MG63 (cell line): ENCODE measurements around the gene HID1. TPM values are rescaled to one million over a fixed set of nuclear protein-coding genes. Genes with fewer than 3 reads are reported as not detected.

ENCODE experiments used
- DNase-seq: peaks from one replicate; pipeline ENCODE4 v3.0.0-alpha.2; 2020
- H3K27me3 ChIP-seq: fragments of 250-450 bp; sonication (Bioruptor Pico); 2 replicates; pipeline ENCODE4 v1.5.1; 2020; ENCODE audit warnings: mild to moderate bottlenecking, moderate library complexity
- H3K36me3 ChIP-seq: fragments of 250-450 bp; sonication (Bioruptor Pico); 2 replicates; pipeline ENCODE4 v1.5.1; 2020; ENCODE audit warnings: mild to moderate bottlenecking, moderate library complexity
- H3K4me3 ChIP-seq: fragments of 250-450 bp; sonication (Bioruptor Pico); 2 replicates; pipeline ENCODE4 v1.5.1; 2020; ENCODE audit warnings: mild to moderate bottlenecking, moderate library complexity
- H3K9me3 ChIP-seq: fragments of 250-450 bp; sonication (Bioruptor Pico); 2 replicates; pipeline ENCODE4 v1.5.1; 2020; ENCODE audit warnings: mild to moderate bottlenecking, moderate library complexity
- total RNA-seq: library from RNA; depleted of rRNA; stranded (reverse); fragments of >200 nt; shearing (Covaris generic); gene quantifications from 2 replicates; pipeline ENCODE4 v1.2.3, GENCODE V29; 2014; ENCODE audit warnings: low replicate concordance

HID1 gene
- total RNA-seq, 1 experiment from 2014 or later = not detected

DNA sequence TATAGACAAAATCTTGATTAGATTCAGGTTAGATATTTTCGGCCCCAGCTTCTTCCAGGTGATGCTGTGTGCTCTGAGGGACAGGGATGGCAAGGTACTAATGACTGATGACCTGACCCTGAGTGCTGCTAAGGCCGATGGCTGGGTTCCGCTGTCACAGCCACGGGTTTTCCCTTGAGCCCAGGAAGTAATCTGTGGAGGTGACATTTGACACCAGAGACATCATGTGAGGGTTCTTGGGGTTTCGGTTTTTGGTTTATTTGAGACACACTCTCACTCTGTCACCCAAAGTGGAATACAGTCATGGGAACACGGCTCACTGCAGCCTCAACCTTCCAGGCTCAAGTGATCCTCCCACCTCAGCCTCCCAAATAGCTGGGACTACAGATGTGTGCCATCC, 27.0 kb downstream of the HID1 start:
- Histone ChIP-seq H3K4me3 (no peak overlapping the region), H3K27me3 (peaks cover 48% of the 10 kb centered on the region), H3K36me3 (no peaks in the 10 kb centered on the region), H3K9me3 (no peaks in the 10 kb centered on the region)
- DNase-seq = no peak

DNA sequence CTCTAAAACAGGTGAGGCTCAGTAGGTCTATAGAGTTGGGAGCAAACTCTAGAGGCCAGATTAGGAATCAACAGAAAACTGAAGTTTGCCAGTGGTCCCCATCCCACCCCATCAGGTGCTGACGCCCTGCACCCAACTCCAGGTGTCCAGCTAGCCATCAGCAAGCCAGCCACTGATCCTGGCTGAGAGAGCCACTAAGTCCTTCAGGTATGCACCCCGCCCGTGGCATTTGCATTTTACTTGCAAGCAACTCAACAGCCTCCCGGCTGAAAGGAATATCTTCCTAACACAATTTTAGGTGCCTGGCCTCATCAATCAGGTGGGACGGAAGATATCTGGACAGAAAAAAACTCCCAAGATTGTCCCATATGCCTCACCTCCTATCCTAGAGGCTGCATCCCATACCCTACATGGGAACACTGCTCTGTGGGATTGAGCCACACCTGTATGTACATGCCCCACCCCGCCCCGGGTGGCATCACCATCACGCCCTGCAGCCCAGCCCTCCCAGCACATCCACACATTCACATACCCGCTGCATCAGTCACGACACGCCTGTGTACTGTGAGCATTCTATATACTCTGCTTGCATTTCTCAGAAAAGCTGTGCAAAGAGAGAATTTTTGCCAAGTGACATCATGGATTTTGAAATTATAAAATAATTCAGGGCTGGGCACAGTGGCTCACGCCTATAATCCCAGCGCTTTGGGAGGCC, 28.6 kb downstream of the HID1 start:
- no peaks in the 10 kb centered on the region for H3K36me3 ChIP-seq
- H3K27me3 ChIP-seq = peaks cover 54% of the 10 kb centered on the region
- no peak overlapping the region for H3K4me3 ChIP-seq
- H3K9me3 ChIP-seq = no peaks in the 10 kb centered on the region
- no peak for DNase-seq

DNA sequence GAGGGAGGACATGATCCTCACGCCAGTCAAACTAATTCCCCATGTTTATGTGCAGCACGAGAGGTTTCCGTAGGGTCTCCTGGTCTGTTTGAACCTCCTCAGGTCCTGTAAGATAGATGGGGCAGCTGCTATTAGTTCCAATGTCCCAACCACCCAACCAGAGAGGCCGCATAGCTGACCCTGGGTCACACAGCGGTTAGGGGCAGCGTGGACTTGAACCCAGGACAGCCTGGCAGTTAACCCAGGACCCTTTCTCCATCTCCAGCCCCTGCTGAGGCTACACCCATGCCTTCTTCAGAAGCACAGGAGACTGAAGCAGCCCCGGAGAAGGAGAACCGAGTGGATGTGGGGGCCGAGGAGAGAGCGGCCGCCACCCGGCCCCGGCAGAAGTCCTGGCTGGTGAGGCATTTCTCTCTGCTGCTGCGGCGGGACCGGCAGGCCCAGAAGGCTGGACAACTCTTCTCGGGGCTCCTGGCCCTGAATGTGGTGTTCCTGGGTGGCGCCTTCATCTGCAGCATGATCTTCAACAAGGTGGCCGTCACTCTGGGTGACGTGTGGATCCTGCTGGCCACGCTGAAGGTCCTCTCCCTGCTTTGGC, 31.3 kb downstream of the HID1 start:
- Histone ChIP-seq H3K9me3 (no peaks in the 10 kb centered on the region), H3K27me3 (peaks cover 69% of the 10 kb centered on the region)
- DNase-seq = no peak

DNA sequence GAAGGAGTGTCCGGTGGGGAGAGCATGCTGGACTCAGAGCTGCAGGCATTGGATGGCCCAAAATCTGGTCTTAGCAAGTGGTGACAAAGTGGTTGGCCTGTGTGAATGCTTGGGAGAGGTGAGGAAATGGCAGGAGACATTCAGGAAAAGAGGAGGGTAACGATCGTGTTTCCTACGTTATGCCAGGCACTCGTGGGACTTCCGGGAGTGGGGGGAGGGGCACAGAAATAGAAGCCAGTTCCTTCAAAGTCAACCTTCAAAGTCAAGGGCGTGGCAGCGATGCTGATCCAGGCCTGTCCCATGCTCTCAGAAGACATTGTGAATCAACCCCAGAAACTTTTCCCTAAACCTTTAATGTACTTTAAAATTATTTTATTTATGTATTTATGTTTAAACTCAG, 33.0 kb downstream of the HID1 start:
- no peak for DNase-seq
- no peaks in the 10 kb centered on the region for H3K36me3 ChIP-seq
- no peaks in the 10 kb centered on the region for H3K9me3 ChIP-seq
- H3K27me3 ChIP-seq = peaks cover 64% of the 10 kb centered on the region
- no peak overlapping the region for H3K4me3 ChIP-seq

More for the DNA sequence above, 31.3 kb downstream of the HID1 start:
- Histone ChIP-seq H3K36me3 (no peaks in the 10 kb centered on the region), H3K4me3 (no peak overlapping the region)

DNA sequence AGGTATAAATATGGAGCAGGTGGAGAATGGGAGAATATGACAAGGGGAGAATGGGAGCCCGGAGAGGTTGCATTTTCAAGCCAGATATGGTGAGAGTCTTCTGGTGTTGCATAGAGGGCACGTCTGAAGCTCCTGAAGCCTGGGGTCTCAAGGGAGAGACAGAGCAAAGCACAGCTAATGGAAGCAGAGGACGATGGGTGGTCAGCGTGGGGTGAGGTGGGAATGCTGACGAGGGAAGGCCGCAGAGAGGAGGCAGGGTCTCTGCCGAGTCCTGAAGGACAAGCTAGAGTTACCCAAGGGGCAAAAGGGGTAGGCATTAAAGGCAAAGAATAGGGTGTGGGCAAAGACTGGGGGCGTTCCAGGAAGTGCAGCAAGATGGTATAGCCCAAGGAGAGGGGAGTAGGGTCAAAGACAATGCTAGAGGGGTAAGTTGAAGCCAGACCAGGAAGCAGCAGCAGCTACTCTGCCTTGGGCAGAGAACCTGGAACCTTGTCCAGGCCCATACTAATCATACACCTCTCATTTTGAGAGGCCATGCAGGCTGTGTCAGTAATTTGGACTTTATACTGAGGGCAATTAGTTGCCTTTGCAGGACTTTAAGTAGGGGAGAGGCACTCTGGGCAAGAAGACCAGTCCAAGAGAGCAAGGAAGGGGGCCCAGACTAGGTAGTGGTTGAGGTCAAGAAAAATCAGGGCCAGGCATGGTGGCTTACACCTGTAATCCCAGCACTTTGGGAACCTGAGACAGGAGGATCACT, 34.2 kb downstream of the HID1 start:
- DNase-seq = no peak
- Histone ChIP-seq H3K4me3 (no peak overlapping the region), H3K36me3 (no peaks in the 10 kb centered on the region), H3K9me3 (no peaks in the 10 kb centered on the region), H3K27me3 (peaks cover 55% of the 10 kb centered on the region)

DNA sequence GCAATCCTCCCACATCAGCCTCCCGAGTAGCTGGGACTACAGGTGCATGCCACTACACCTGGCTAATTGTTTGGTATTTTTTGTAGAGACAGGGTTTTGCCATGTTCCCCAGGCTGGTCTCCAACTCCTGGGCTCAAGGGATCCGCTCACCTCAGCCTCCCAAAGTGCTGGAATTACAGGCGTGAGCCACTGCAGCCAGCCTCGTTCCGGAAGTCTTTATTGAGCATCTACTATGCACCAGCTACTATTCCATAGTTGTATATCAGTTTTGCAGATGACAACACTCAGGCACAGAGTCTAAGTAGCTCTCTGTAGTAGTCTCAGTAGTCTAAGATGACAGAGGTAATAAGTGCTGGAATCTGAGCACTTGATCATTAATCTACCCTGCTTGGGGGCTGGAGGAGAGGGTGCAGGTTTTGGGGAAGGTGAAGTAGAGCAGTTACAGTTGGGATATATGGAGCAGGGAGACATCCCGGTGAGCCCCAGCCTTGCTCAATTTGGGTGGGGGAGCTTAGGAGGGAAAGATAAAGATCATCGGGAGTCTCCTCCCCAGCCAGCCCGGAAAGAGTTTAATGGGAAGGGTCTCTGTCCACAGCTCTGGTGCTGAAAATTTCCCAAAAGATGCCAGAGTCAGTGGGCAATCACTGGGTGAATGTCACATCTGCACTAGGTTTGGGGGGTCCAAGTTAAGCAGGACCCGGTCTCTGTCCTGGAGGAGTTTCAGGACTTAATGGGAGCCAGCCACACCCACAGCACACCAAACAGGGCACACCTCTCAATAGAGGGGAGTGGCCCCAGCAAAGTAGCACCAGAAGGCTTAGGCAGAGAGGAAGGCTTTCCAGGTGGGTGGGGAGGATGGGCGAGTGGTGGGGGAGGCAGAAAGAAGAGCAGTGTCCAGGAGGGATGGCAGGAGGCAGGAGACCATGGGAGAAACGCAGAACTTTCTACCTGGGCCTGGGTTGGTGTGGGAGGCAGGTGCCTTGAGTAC, 35.2 kb downstream of the HID1 start:
- H3K27me3 ChIP-seq = peaks cover 45% of the 10 kb centered on the region
- H3K9me3 ChIP-seq = no peaks in the 10 kb centered on the region
- no peak for DNase-seq
- H3K4me3 ChIP-seq = no peak overlapping the region
- no peaks in the 10 kb centered on the region for H3K36me3 ChIP-seq

GRCh38 chr17:74936470-74936799, 36.1 kb downstream of the HID1 start:
- DNase-seq = no peak
- Histone ChIP-seq H3K4me3 (no peak overlapping the region), H3K9me3 (no peaks in the 10 kb centered on the region), H3K36me3 (no peaks in the 10 kb centered on the region), H3K27me3 (peaks cover 40% of the 10 kb centered on the region)

DNA sequence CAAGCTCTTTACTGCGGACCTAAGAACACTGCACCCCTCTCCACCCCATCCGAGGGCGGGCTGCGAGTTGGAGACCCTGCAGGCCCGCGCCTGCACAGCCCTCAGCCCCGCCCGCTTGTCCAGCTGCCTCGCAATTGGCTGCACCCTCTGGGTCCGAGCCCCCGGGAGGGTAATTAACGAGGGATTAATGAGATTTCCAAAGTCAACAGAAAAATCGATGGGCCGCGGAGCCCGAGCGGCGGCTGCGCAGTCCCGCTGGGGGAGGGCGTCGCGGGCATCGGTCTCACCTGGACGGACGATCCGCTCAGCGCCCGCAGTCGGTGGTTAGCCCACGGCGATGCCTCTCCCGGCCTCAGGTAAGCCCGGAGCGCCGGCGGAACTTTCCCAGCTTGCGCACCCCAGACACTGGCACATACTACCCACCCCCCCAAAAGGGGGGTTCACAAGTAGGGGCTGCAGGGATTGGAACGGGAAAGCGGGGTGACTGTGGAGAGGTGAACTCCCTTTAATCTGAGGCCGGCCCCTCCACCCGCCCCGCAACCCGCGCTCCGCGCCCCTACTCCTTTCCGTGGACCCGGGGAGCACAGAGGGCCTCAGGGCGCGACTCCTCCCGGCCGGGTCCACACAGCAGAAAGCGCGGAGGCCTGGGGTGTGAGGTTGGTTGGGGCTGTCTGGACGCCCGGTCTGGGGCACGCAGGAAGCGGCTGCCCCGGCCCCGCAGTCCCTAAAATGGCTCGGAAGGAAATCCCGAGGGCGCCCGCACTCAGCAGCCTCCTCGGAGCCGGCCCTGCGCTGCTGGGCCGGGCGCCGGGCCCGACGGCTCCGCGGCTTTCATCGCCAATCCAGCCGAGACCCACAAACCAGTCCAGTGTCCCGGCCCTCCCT, 36.7 kb downstream of the HID1 start, which contains the start of gene OTOP3:
TSS of gene OTOP3 (plus strand) at position 314 of the 885 bp plus-strand sequence. CDS start at position 338, 24 bp downstream.
- no peak for DNase-seq
- Histone ChIP-seq H3K27me3 (peaks cover 40% of the 10 kb centered on the region), H3K4me3 (no peak within 1 kb of the TSS), H3K9me3 (no peaks in the 10 kb centered on the region), H3K36me3 (no peaks in the 10 kb centered on the region)

DNA sequence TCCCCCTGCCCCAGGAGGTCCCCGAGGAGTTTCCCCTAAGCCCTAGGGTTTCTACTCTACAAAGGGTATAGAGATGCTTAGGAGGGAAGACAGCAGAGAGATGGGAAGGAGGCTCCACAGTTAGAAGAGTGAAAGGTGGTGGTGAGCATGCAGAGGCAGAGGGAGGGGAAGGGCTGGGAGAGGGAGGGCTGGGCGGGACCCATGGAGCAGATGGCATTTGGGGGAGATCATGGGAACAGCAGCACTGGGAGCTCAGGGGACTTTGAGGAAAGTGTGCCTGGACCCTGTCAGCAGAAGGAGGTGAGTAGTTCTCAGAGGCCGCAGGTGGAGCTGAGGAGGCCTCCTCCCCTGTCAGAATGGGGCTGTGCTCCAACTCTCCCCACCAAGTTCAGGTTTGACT, 37.5 kb downstream of the HID1 start:
- H3K27me3 ChIP-seq = peaks cover 40% of the 10 kb centered on the region
- DNase-seq = no peak
- no peaks in the 10 kb centered on the region for H3K36me3 ChIP-seq
- H3K4me3 ChIP-seq = no peak overlapping the region
- H3K9me3 ChIP-seq = no peaks in the 10 kb centered on the region

DNA sequence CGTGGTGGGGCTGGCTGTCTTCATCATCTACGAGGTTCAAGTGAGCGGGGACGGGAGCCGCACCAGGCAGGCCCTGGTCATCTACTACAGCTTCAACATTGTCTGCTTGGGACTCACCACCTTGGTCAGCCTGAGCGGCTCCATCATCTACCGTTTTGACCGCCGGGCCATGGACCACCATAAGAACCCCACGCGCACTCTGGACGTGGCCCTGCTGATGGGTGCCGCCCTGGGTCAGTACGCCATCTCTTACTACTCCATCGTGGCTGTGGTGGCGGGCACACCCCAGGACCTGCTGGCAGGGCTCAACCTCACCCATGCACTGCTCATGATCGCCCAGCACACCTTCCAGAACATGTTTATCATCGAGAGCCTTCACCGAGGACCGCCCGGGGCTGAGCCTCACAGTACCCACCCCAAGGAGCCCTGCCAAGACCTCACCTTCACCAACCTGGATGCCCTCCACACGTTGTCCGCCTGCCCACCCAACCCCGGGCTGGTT, 42.0 kb downstream of the HID1 start:
- Histone ChIP-seq H3K4me3 (no peak overlapping the region), H3K36me3 (no peaks in the 10 kb centered on the region), H3K27me3 (peaks cover 21% of the 10 kb centered on the region), H3K9me3 (no peaks in the 10 kb centered on the region)
- no peak for DNase-seq

GRCh38 chr17:74928786-74929185, 43.8 kb downstream of the HID1 start:
- Histone ChIP-seq H3K27me3 (peaks cover 31% of the 10 kb centered on the region), H3K4me3 (no peak overlapping the region), H3K9me3 (no peaks in the 10 kb centered on the region), H3K36me3 (no peaks in the 10 kb centered on the region)
- no peak for DNase-seq

DNA sequence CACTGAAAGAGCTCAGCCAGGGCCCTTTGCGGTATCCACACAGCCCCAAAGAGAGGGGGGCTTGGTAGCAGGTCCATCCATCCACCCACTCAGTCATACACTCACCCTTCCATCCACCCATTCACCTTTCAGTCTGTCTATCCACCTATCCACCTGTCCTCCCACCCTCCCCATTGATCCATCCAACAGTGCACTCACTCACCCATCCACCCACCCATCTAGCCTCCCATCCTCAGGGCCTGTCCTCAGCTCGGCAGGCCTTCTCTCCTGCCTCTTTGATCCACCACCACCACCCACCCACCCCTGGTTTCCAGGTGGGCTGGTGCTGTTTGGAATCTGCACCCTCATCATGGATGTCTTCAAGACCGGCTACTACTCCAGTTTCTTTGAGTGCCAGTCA, 47.3 kb downstream of the HID1 start:
- no peaks in the 10 kb centered on the region for H3K36me3 ChIP-seq
- no peaks in the 10 kb centered on the region for H3K9me3 ChIP-seq
- DNase-seq = no peak
- H3K27me3 ChIP-seq = peaks cover 44% of the 10 kb centered on the region
- no peak overlapping the region for H3K4me3 ChIP-seq

- DNase-seq = no peak
- H3K9me3 ChIP-seq = no peaks in the 10 kb centered on the region
- H3K36me3 ChIP-seq = no peaks in the 10 kb centered on the region
- H3K27me3 ChIP-seq = peaks cover 44% of the 10 kb centered on the region
- H3K4me3 ChIP-seq = peak within 1 kb of the TSS; percentile 36
Observed at GRCh38 chr17:74924250-74924948, 48.2 kb downstream of the HID1 start, which contains the start of gene OTOP2. Gene OTOP2 (plus strand): TSS chr17:74924273. CDS start chr17:74924633, 360 bp downstream.

DNA sequence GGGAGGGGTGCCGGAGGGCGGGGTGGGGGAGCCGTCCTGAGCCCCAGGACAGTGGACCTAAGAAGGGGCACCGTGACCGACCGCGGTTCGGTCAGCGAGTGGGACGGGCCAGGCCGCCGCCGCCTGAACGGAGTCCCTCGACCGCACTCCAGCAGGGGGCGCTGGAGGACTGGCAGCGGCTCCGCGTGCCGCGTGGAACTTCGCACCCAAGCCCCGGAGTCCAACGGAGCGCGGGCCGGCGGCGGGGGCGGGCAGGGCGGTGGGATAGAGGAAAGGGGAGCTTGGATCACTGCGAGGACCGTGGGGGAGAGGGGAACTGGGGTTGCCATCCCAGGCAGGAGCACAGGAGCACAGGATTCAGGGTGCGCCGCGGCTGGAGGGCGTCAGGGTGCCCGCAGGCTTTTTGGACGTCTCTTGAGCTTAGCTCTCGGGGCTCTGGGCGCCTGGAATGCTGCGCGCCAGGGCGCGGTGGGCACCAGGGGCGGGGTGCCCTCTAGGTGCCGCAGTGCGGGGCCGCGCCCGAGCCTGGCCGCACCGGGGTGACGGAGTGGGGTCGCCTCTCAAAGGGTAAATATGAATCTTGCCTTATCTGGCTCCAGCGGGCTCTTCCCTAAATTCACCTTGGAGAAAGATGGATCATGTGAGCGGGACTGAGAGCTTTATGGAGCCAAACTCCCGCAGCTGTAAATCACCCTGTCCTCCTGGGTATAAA, 48.9 kb downstream of the HID1 start:
- H3K9me3 ChIP-seq = no peaks in the 10 kb centered on the region
- peak overlapping the region; percentile 36 for H3K4me3 ChIP-seq
- no peaks in the 10 kb centered on the region for H3K36me3 ChIP-seq
- peak; percentile 65 for DNase-seq
- peaks cover 44% of the 10 kb centered on the region for H3K27me3 ChIP-seq
